T follicular helper cell (primary cell): ENCODE measurements around the gene ZNF148.

Experiments used
- DNase-seq: peaks from one replicate; pipeline ENCODE4 v3.0.0-alpha.2; 2020; ENCODE audit warnings: low read depth

The ZNF148 gene

GRCh38 chr3:125189378-125190165, 185.6 kb downstream of the ZNF148 start:
- no peak for DNase-seq

DNA sequence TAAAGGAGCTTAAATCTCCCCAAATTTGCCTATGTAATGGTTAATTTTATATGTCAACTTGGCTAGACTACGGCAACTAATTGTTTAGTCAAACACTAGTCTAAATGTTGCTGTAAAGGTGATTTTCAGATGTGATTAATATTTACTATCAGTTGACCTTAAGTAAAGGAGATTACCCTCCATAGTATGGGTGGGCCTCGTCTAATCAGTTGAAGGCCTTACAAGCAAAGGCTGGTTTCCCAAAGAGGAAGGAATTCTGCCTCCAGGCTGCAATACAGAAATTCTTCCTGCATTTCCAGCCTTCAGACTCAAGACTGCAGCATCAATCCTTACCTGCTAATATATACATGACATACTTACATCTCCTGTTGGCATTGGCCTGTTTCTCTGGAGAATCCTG, 186.2 kb downstream of the ZNF148 start:
- no peak for DNase-seq

DNA sequence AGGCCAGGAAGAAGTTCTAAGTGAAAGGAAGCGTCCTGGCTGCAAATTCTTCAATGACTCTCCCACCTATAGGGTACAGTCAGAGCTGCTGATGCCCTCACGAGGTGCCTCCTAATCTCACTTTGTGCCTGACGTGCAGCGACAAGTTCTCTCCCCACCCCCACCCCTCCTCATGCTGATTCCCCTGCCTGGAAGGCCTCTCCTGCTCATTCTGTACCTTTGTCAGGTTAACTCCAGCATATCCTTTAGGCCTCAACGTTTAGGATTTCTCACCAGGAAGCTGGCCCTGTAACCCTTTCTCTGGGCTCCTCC, 187.6 kb downstream of the ZNF148 start:
- DNase-seq = no peak

- no peak for DNase-seq
Observed at GRCh38 chr3:125186800-125187598, 188.1 kb downstream of the ZNF148 start.

GRCh38 chr3:125186261-125186787, 188.8 kb downstream of the ZNF148 start:
- no peak for DNase-seq

DNA sequence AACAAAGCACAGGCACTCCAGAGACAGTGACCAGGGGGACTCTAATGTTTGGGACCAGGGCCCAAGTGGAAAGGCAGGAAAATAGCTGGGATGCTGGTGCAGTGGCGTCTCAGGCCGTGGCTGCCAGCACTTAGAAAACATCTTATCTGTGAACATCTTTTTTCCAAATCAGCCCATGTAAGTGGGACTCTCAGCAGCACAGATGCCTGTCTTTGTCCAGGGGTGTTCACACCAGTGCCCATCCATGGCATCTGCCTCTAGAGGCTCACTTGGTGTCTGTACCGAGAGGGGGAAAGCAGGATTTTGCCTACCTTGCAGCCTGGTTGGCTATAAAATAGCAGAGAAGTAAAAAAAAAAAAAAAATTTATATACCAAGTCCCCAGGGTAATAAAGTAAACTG, 189.3 kb downstream of the ZNF148 start:
- no peak for DNase-seq

DNA sequence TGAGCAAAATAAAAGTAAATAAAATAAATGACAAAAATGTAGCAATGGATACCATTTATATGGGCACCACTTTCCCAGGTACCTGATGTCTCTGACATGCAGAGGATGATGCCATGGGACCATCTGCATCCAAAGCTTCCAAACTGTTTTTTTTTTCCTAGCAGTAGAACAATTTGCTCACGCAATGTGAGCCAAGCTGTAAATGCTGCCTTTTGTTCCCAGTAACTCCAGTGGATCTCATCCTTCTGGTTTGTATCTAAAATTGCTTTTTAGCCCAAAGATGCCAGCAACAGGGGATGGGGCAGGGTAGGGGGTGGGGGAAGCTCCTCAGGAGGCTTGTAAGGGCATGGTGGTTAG, 195.3 kb downstream of the ZNF148 start:
- DNase-seq = no peak

- no peak for DNase-seq
Observed at GRCh38 chr3:125179143-125179883, 195.8 kb downstream of the ZNF148 start.

DNA sequence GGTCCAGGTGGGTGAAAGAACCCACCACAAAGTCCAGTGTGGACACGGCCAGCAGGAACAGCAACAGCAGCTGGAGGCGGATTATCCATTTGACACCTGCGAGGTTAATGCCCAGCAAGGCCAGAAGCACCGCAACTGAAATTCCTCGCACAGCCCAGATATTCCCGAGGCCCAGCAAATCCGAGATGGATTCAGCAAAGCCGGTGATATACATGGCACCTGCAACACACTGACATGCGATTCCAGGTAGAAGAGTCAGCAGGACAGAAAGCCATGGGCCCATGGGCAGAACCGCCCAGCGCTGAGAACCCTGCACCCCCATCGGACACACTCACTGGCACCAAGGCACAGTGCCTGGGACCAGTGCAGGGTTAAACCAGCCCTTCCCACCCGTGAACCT, 197.4 kb downstream of the ZNF148 start:
- DNase-seq = no peak
